ENCODE measurements around the gene DDX24.
A peak's percentile ranks its signal among the peaks of the same experiment; 100 is the strongest.

Gene DDX24

DNA sequence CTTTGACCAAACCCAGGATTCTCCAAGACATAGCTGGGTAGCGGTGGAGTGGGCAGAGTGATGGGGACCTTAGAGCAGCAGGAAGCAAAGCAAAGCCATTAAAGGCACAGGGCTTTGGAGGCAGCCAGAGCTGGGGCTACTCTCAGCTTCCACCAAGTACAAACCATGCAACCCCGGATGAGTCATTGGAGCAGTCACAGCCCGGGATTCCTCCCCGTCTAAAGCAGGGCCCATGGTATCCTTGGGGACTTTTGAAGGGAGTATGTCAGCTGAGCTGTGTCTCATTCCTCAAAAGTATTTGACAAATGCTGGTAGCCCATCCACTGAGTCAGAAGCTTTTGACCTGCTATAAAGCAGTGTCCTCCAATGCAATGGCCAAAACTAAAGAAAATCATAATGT is 19.8 kb upstream of the DDX24 start:
- no peak overlapping the region for H3K23ac ChIP-seq (ENCODE audit: low read length)
- H3K4ac ChIP-seq (ENCODE audit: low read depth, low read length), result no peak overlapping the region
- no peak overlapping the region for H2BK5ac ChIP-seq (ENCODE audit: low read depth, low read length, poor library complexity)
- H3K79me2 ChIP-seq (ENCODE audit: control insufficient read depth, insufficient read depth, low read length, poor library complexity), result no peaks in the 10 kb centered on the region
- no peak overlapping the region for H4K8ac ChIP-seq (ENCODE audit: low read depth, low read length)
- no peak overlapping the region for H3K27ac ChIP-seq (ENCODE audit: low read depth, low read length)
- no peak overlapping the region for H3K4me2 ChIP-seq (ENCODE audit: low read length)
- H3K14ac ChIP-seq (ENCODE audit: low read length), result no peak overlapping the region
- H3K18ac ChIP-seq (ENCODE audit: low read length), result no peak overlapping the region
- H4K12ac ChIP-seq (ENCODE audit: low read depth, low read length), result no peak overlapping the region
- no peaks in the 10 kb centered on the region for H3K79me1 ChIP-seq (ENCODE audit: low read length)
- H4K91ac ChIP-seq (ENCODE audit: low read depth, low read length), result no peak overlapping the region
- peak; percentile 87 to 95 for DNase-seq
- H3K9me3 ChIP-seq (ENCODE audit: insufficient read depth, low read depth, low read length), result peaks cover 1% of the 10 kb centered on the region
- peaks cover 8 to 23% of the 10 kb centered on the region in 2 experiments for H3K36me3 ChIP-seq (ENCODE audit: control insufficient read depth in 1 of 2, insufficient read depth in 2 of 2, low read length in 2 of 2)
- H3K27me3 ChIP-seq (ENCODE audit: insufficient read depth, low read length), result no peaks in the 10 kb centered on the region
- peaks cover 2 to 6% of the 10 kb centered on the region in 2 experiments for H3K4me1 ChIP-seq (ENCODE audit: control insufficient read depth in 1 of 2, insufficient read depth in 2 of 2, low read length in 2 of 2)
- H2AFZ ChIP-seq (ENCODE audit: insufficient read depth, low read length, poor library complexity), result no peak overlapping the region
- no peak overlapping the region for H3K9ac ChIP-seq (ENCODE audit: low read length)
- WGBS (ENCODE audit: extremely low coverage, insufficient coverage, insufficient read length), result no CpG with 5 or more reads among the region's 4 CpGs
- H2BK12ac ChIP-seq (ENCODE audit: low read length), result no peak overlapping the region
- no peak overlapping the region for H2BK120ac ChIP-seq (ENCODE audit: insufficient read depth, low read length, poor library complexity)
- no peak overlapping the region for H3K4me3 ChIP-seq (ENCODE audit: low read depth, low read length)
- H2AK5ac ChIP-seq (ENCODE audit: low read length), result no peak overlapping the region

DNA sequence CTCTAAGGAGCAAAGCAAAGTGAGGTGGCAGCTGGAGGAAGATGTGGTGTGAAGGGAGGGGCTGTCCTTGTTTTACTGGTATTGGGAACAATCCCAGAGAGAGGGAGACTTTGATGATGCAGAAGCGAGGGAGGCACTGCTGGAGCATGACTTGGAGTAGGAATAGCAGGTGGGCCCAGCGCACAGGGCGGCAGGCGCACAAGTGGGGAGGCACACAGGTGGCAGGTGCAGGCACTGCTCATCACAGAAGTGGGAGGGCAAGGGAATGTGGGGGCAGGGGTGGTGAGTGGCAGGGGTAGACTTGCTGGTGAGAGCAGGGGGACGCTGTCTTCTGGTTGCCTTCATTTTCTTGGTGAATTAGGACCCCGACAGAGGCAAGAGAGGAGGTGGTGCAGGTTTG is 18.0 kb upstream of the DDX24 start:
- WGBS (ENCODE audit: extremely low coverage, insufficient coverage, insufficient read length), result no CpG with 5 or more reads among the region's 6 CpGs
- no peak for DNase-seq
- Histone ChIP-seq H3K14ac (ENCODE audit: low read length) (no peak overlapping the region), H4K8ac (ENCODE audit: low read depth, low read length) (no peak overlapping the region), H2BK5ac (ENCODE audit: low read depth, low read length, poor library complexity) (no peak overlapping the region), H3K18ac (ENCODE audit: low read length) (no peak overlapping the region), H3K4ac (ENCODE audit: low read depth, low read length) (no peak overlapping the region), H3K4me1 (ENCODE audit: control insufficient read depth in 1 of 2, insufficient read depth in 2 of 2, low read length in 2 of 2) (peaks cover 2 to 6% of the 10 kb centered on the region in 2 experiments), H3K27ac (ENCODE audit: low read depth, low read length) (no peak overlapping the region), H3K4me3 (ENCODE audit: low read depth, low read length) (no peak overlapping the region), H3K79me2 (ENCODE audit: control insufficient read depth, insufficient read depth, low read length, poor library complexity) (no peaks in the 10 kb centered on the region), H3K23ac (ENCODE audit: low read length) (no peak overlapping the region), H3K36me3 (ENCODE audit: control insufficient read depth in 1 of 2, insufficient read depth in 2 of 2, low read length in 2 of 2) (peaks cover 8 to 23% of the 10 kb centered on the region in 2 experiments), H2BK120ac (ENCODE audit: insufficient read depth, low read length, poor library complexity) (no peak overlapping the region), H2BK12ac (ENCODE audit: low read length) (no peak overlapping the region), H4K12ac (ENCODE audit: low read depth, low read length) (no peak overlapping the region), H3K27me3 (ENCODE audit: insufficient read depth, low read length) (no peaks in the 10 kb centered on the region), H4K91ac (ENCODE audit: low read depth, low read length) (no peak overlapping the region), H3K79me1 (ENCODE audit: low read length) (no peaks in the 10 kb centered on the region), H2AFZ (ENCODE audit: insufficient read depth, low read length, poor library complexity) (no peak overlapping the region), H3K4me2 (ENCODE audit: low read length) (no peak overlapping the region), H3K9me3 (ENCODE audit: insufficient read depth, low read depth, low read length) (peaks cover 1% of the 10 kb centered on the region), H3K9ac (ENCODE audit: low read length) (no peak overlapping the region), H2AK5ac (ENCODE audit: low read length) (no peak overlapping the region)

DNA sequence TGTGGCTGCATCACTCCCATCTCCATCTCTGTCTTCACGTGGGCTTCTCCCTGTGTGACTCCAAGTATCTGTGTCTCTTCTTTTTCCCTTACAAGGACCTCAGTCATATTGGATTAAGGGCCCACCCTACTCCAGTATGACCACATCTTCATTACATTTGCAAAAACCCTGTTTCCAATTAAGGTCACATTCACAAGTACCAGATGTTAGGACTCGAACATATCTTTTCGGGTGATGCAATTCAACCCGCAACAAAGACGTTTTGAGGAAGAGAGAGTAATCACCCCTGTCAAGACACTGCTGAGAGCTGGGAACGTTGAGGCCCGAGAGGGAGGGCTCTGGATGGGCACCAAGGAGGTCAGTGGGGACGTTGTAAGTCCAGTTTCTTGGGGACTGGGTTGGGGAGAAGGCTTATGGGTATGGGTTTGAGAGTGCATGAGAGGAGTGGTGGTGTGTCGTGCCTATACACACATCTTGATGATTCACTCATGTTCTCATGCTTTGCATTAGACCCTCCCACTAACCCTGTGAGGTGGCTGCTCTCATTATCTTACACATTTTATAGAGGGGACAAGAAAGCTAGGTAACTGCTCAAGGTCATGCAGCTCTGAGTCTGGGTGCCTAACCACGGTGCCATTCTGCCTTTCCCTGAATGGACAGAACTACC is 17.5 kb upstream of the DDX24 start:
- H4K8ac ChIP-seq (ENCODE audit: low read depth, low read length), result no peak overlapping the region
- no peak overlapping the region for H3K14ac ChIP-seq (ENCODE audit: low read length)
- peaks cover 8 to 21% of the 10 kb centered on the region in 2 experiments for H3K36me3 ChIP-seq (ENCODE audit: control insufficient read depth in 1 of 2, insufficient read depth in 2 of 2, low read length in 2 of 2)
- H3K79me1 ChIP-seq (ENCODE audit: low read length), result no peaks in the 10 kb centered on the region
- no peak overlapping the region for H3K18ac ChIP-seq (ENCODE audit: low read length)
- no peak overlapping the region for H2AK5ac ChIP-seq (ENCODE audit: low read length)
- peaks cover 2 to 6% of the 10 kb centered on the region in 2 experiments for H3K4me1 ChIP-seq (ENCODE audit: control insufficient read depth in 1 of 2, insufficient read depth in 2 of 2, low read length in 2 of 2)
- H3K23ac ChIP-seq (ENCODE audit: low read length), result no peak overlapping the region
- no peaks in the 10 kb centered on the region for H3K79me2 ChIP-seq (ENCODE audit: control insufficient read depth, insufficient read depth, low read length, poor library complexity)
- H3K4me3 ChIP-seq (ENCODE audit: low read depth, low read length), result no peak overlapping the region
- no peak overlapping the region for H4K12ac ChIP-seq (ENCODE audit: low read depth, low read length)
- no peak overlapping the region for H4K91ac ChIP-seq (ENCODE audit: low read depth, low read length)
- H3K4ac ChIP-seq (ENCODE audit: low read depth, low read length), result no peak overlapping the region
- H2BK12ac ChIP-seq (ENCODE audit: low read length), result no peak overlapping the region
- no peak overlapping the region for H2BK120ac ChIP-seq (ENCODE audit: insufficient read depth, low read length, poor library complexity)
- no peak overlapping the region for H3K9ac ChIP-seq (ENCODE audit: low read length)
- no peak overlapping the region for H2AFZ ChIP-seq (ENCODE audit: insufficient read depth, low read length, poor library complexity)
- DNase-seq, result no peak
- WGBS (ENCODE audit: extremely low coverage, insufficient coverage, insufficient read length), result no CpG with 5 or more reads among the region's 10 CpGs
- H3K9me3 ChIP-seq (ENCODE audit: insufficient read depth, low read depth, low read length), result no peaks in the 10 kb centered on the region
- H2BK5ac ChIP-seq (ENCODE audit: low read depth, low read length, poor library complexity), result no peak overlapping the region
- no peak overlapping the region for H3K4me2 ChIP-seq (ENCODE audit: low read length)
- no peak overlapping the region for H3K27ac ChIP-seq (ENCODE audit: low read depth, low read length)
- H3K27me3 ChIP-seq (ENCODE audit: insufficient read depth, low read length), result no peaks in the 10 kb centered on the region

DNA sequence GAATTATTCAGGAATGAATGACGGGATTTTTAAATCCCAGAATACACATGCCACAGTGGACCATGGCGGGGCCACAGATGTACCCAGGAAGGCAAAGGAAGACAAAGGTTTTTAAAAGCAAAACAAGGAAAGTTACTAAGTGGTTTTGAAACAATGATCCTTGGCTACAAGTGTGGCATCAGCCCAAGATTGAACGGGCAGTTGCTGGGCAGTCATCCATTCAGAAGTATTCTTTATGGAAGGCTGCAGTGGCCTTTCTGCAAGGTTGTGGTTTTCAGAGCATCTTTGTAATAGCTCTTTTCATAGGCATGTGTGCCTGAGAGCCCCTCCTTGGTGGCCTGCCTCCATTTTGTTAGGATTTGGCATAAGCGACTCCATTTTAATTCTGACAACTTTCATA is 16.1 kb upstream of the DDX24 start:
- H2BK5ac ChIP-seq (ENCODE audit: low read depth, low read length, poor library complexity), result no peak overlapping the region

More for the DNA sequence above, 16.1 kb upstream of the DDX24 start:
- no peak overlapping the region for H3K9ac ChIP-seq (ENCODE audit: low read length)
- no peak overlapping the region for H3K27ac ChIP-seq (ENCODE audit: low read depth, low read length)
- no peaks in the 10 kb centered on the region for H3K27me3 ChIP-seq (ENCODE audit: insufficient read depth, low read length)
- H3K4me3 ChIP-seq (ENCODE audit: low read depth, low read length), result no peak overlapping the region
- no peak overlapping the region for H2BK12ac ChIP-seq (ENCODE audit: low read length)
- no peak overlapping the region for H4K8ac ChIP-seq (ENCODE audit: low read depth, low read length)
- no peak overlapping the region for H4K12ac ChIP-seq (ENCODE audit: low read depth, low read length)
- H3K9me3 ChIP-seq (ENCODE audit: insufficient read depth, low read depth, low read length), result no peaks in the 10 kb centered on the region
- H2AK5ac ChIP-seq (ENCODE audit: low read length), result no peak overlapping the region
- no peak overlapping the region for H2AFZ ChIP-seq (ENCODE audit: insufficient read depth, low read length, poor library complexity)
- H3K79me2 ChIP-seq (ENCODE audit: control insufficient read depth, insufficient read depth, low read length, poor library complexity), result no peaks in the 10 kb centered on the region
- H3K4me1 ChIP-seq (ENCODE audit: control insufficient read depth in 1 of 2, insufficient read depth in 2 of 2, low read length in 2 of 2), result peaks cover 2 to 6% of the 10 kb centered on the region in 2 experiments
- WGBS (ENCODE audit: extremely low coverage, insufficient coverage, insufficient read length), result no CpG with 5 or more reads among the region's 4 CpGs
- no peak overlapping the region for H3K4me2 ChIP-seq (ENCODE audit: low read length)
- no peak overlapping the region for H3K14ac ChIP-seq (ENCODE audit: low read length)
- peaks cover 8 to 18% of the 10 kb centered on the region in 2 experiments for H3K36me3 ChIP-seq (ENCODE audit: control insufficient read depth in 1 of 2, insufficient read depth in 2 of 2, low read length in 2 of 2)
- no peaks in the 10 kb centered on the region for H3K79me1 ChIP-seq (ENCODE audit: low read length)
- H2BK120ac ChIP-seq (ENCODE audit: insufficient read depth, low read length, poor library complexity), result no peak overlapping the region
- H3K4ac ChIP-seq (ENCODE audit: low read depth, low read length), result no peak overlapping the region
- H3K18ac ChIP-seq (ENCODE audit: low read length), result no peak overlapping the region
- no peak overlapping the region for H3K23ac ChIP-seq (ENCODE audit: low read length)
- H4K91ac ChIP-seq (ENCODE audit: low read depth, low read length), result no peak overlapping the region
- no peak for DNase-seq
